NCI-H1436 (cell line): Measurements from ENCODE around the gene OPHN1.
"Not testable (repeated sequence)": the region's sequence is repeated elsewhere in the genome, so short reads cannot be mapped to it uniquely, and the experiment has no call there.

ENCODE experiments used
- DNase-seq: peaks from one replicate; lab custom pipeline; 2025; lab: John Stamatoyannopoulos, UW

OPHN1 gene

GRCh38 chrX:68422478-68422877 is 10.8 kb downstream of the OPHN1 start:
- DNase-seq: no peak

- no peak for DNase-seq
Measured at GRCh38 chrX:68421636-68422035, 11.7 kb downstream of the OPHN1 start.

DNA sequence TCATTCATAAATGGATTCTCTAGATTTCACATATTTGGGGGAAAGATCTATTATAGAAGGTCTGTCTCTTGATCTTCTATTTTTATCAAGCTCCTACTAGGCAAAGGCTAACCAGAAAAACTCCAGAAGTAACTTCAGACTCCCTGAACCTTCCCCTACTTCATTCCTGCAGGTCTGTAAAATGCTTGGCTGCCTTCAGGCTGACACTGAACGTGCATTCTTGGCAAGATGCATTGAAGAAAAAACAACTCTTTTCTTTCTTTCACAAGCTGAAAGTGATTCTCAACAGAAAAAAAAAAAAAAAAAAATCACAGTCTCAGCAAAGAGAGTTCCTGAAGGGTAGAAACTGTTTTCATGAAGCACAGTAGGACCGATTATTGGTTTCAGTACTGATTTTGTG is 12.7 kb downstream of the OPHN1 start:
- DNase-seq: no peak

DNA sequence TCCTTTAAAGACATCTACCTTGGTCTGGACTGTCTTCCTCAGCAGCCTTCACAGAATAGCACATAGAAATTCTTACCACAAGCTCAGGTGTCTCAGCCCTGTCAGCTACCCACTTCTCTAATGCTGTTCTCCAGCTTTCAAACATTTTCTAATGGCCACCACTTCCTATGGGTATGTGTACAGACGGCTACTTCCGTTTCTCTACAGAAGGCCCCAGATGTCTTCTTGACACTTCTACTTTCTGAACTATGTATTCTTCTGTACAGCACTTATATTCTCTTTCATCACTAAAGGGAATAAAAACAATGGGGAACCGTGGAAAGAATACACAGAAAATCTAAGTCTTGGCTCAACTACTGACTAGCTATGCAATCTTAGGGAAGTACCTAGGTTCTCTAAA is 13.3 kb downstream of the OPHN1 start:
- no peak for DNase-seq

DNA sequence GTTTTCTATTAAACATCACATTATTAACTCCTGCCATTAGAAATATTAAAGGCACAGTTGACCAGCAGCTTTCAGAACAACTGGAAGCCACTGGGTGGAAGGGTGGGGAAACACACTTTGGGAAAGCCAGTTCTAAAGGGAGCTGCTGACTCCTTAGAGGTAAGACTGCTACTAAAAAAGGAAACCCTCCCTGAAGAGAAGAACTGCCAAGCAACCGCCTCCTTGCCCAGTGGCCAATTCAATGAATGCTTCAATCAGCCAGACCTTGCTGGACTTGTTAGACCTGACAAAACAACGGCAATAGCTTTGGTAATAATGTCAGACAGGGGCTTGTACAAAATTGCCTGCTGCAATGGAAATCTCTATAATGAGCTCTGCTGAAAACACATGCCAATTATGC is 15.6 kb downstream of the OPHN1 start:
- DNase-seq: no peak

GRCh38 chrX:68416592-68416991 is 16.7 kb downstream of the OPHN1 start:
- DNase-seq: no peak

DNA sequence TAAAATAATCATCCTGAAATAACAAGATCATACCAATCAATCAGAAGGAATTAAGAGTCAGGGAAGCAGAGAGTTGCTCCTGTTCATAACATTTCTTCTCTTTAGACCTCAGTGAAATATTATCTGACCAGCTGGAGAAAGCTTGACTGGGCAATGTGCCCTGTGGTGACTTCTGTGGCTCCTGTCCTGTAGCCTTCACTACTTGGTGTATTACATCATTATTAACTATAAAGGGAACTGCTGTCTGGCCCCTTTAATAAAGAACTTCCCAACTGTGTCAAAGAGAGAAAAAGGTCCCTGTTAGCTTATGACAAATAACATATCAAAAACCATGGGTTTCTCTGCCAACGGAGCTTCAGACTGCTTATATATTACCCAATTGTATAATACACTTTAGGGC is 18.0 kb downstream of the OPHN1 start:
- no peak for DNase-seq

- no peak for DNase-seq
Measured at GRCh38 chrX:68413254-68413653, 20.0 kb downstream of the OPHN1 start.

- DNase-seq: no peak
Measured at GRCh38 chrX:68411729-68412128, 21.6 kb downstream of the OPHN1 start.

GRCh38 chrX:68409194-68409593 is 24.1 kb downstream of the OPHN1 start:
- DNase-seq: no peak

- DNase-seq: no peak
Measured at GRCh38 chrX:68403522-68403921, 29.8 kb downstream of the OPHN1 start.

- no peak for DNase-seq
Measured at GRCh38 chrX:68403038-68403437, 30.3 kb downstream of the OPHN1 start.

DNA sequence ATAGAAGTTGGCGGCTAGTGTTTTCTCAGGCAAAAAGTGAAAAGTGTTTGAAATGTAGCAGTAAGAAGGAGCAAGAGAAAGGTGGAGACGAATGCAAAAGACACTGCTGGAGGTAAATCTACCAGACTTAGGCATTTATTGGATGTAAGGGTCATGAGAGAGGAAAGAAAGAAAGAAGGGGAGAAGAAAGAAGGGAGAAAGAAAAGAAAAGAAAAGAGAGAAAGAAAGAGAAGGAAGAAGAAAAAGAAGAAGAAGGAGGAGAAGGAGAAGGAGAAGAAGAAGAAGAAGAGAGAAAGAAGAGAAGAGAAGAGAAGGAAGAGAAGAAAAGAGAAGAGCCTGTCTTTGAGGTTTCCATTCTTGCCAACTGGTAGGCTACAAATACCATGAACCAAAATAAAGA is 31.2 kb downstream of the OPHN1 start:
- DNase-seq: no peak

- DNase-seq: no peak
Measured at GRCh38 chrX:68398291-68398690, 35.0 kb downstream of the OPHN1 start.

DNA sequence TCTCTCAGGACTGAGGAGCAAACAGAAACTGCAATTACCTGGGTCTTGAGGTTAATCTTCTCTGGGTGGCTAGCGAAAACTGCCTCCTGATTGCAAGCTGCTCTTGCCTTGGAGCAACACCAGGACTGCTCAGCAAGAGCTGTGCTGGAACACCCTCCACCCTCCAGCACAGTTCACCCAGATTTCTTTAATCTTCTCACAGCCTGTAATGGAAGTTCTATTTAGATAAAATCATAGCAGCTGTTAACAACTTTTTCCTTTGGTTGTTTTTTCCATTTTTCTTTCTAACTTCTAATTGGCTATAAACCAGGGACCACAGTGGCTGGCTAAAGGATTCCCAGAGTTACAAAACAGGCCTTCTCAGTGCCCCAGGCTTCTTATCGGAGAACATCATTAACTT is 36.3 kb downstream of the OPHN1 start:
- no peak for DNase-seq

GRCh38 chrX:68389419-68389960 is 43.8 kb downstream of the OPHN1 start:
- not testable (repeated sequence) for DNase-seq

DNA sequence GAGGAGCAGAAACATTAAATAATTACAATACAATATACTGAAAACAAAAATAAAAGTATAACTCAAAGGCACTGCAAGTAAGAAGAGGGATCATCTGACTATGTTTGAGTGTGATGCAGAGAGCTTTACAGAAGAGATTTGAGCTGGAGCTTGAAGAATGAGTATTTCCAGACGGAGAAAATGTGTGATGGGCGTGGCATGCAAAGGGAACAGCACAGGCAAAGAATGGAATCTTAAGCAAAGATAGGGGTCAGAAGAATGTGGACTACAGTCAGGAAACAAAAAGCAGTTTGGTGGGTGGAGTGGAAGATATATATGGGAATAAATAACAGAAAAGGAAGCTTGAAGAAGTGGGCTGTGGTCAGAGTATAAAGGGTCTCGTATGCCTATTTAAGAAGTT is 45.5 kb downstream of the OPHN1 start:
- no peak for DNase-seq

GRCh38 chrX:68383540-68383939 is 49.8 kb downstream of the OPHN1 start:
- no peak for DNase-seq

DNA sequence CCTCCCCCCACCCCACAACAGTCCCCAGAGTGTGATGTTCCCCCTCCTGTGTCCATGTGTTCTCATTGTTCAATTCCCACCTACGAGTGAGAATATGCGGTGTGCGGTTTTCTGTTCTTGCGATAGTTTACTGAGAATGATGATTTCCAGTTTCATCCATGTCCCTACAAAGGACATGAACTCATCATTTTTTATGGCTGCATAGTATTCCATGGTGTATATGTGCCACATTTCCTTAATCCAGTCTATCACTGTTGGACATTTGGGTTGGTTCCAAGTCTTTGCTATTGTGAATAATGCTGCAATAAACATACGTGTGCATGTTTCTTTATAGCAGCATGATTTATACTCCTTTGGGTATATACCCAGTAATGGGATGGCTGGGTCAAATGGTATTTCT is 55.7 kb downstream of the OPHN1 start:
- not testable (repeated sequence) for DNase-seq

DNA sequence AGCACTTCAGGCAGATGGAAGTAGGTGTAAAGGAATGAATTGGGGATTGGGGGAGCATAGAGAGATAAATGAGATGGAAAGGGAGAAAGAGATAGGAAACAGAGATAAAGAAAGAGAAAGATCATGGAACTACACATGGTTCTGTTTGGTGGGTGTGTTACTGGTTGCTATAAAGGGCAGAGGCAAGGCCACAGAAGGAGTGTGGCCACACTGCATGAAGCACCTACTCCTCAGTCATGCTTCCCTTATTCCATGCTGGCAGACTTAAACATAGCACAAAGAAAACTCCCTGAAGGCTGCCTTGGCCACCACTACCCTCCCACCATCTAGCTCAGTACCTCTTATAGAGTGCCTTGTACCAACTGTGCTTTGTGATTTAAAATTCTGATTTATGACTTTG is 56.9 kb downstream of the OPHN1 start:
- no peak for DNase-seq

DNA sequence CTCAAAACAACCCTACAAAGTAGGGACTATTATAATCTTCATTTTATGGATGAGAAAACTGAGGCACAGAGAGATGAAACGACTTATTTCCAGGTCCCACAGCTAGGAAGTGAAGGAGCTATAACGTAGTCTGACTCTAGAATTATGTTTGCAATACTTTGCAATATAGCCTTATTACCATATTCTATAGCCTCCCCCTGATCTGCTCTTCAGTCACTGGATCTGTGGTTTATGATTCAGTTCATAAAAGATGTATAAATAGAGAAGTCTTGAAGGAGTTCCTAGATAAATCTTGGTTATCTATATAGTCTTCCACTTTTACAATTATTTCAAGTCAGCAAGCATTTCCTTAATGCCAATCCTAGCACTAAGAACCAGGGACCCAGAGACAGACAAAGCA is 57.5 kb downstream of the OPHN1 start:
- no peak for DNase-seq

DNA sequence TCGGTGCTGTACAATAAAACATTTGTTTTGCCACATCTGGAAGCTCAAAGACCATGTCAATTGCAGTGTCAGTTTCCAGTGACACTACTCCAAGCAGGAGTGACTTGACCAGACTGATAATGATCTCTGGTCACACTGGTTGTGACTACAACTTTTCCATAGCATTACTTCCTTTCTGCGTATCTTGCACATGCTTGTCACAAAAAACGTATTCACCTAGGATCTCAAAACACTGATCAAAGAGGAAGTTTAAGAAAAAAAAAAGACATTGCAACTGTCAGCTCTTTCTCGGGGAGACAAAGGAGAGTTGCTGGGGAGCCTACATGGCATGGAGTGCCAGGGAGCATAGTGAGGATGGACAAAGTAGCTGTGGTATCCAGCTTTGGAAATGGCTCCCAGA is 60.6 kb downstream of the OPHN1 start:
- no peak for DNase-seq

GRCh38 chrX:68369559-68369958 is 63.7 kb downstream of the OPHN1 start:
- DNase-seq: no peak

- no peak for DNase-seq
Measured at GRCh38 chrX:68365341-68365740, 68.0 kb downstream of the OPHN1 start.

DNA sequence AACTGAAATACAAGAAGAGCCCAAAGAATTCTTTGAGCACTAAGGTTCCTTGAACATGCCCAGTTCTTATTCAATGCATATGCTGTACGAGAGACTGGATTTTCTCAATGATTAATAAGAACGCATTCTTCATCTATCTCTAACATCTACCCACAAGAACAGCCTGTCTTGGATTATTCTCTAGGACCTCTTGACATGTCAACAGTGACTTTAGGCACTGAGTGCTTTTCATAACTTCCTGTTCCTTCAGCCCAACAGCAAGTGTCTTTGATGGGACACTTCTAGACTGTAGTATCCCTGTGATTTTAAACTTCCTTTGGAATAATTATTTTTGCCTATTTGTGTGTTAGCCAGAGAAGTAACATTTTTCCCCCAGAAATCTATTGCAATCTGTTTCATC is 69.3 kb downstream of the OPHN1 start:
- DNase-seq: no peak
